CD4-positive, alpha-beta memory T cell (primary cell): ENCODE measurements around the gene F2RL3. TPM values are rescaled to one million over a fixed set of nuclear protein-coding genes. Genes with fewer than 3 reads are reported as not detected.

Experiments
- CTCF ChIA-PET: fragments of 350-600 bp; sonication (Branson Sonifier 250); formaldehyde crosslinking; loops from one replicate; lab custom pipeline; 2021; ENCODE audit warnings: inconsistent platforms; ENCODE audit not compliant: partially characterized antibody; lab: Charles Lee
- POLR2A ChIA-PET: fragments of 350-600 bp; sonication (Branson Sonifier 250); formaldehyde crosslinking; loops from one replicate; lab custom pipeline; 2021; ENCODE audit not compliant: partially characterized antibody; lab: Charles Lee
- DNase-seq, 5 donors: peaks; one replicate each; pipeline versions ENCODE4 v3.0.0 to v3.0.0-alpha.2; 2020 to 2022; ENCODE audit warnings: mixed read lengths in 1 of 5
- H3K27ac ChIP-seq: one replicate; pipeline ENCODE4 v1.7.0; 2013; ENCODE audit warnings: low read depth, low read length
- H3K27me3 ChIP-seq: 2 replicates; pipeline ENCODE4 v1.7.0; 2013; ENCODE audit warnings: mild to moderate bottlenecking, low read length, moderate library complexity; ENCODE audit not compliant: insufficient read depth
- H3K36me3 ChIP-seq: 2 replicates; pipeline ENCODE4 v1.7.0; 2013; ENCODE audit warnings: mild to moderate bottlenecking, low read length, moderate library complexity; ENCODE audit not compliant: insufficient read depth
- H3K4me1 ChIP-seq: 2 replicates; pipeline ENCODE4 v1.7.0; 2013; ENCODE audit warnings: mild to moderate bottlenecking, low read length, moderate library complexity; ENCODE audit not compliant: insufficient read depth
- H3K4me3 ChIP-seq, 2 donors: one replicate each; pipeline ENCODE4 v1.7.0; 2013; ENCODE audit warnings: low read length in 2 of 2, mild to moderate bottlenecking in 1 of 2
- H3K9me3 ChIP-seq, 2 donors: one replicate each; pipeline ENCODE4 v1.7.0; 2013; ENCODE audit warnings: low read length in 2 of 2, control low read depth in 1 of 2; ENCODE audit not compliant: control insufficient read depth in 1 of 2
- H3K27ac Mint-ChIP-seq, 7 donors: one replicate each; pipeline ENCODE4 v1.8.0; 2020 to 2021; ENCODE audit warnings: mixed read lengths in 7 of 7, mild to moderate bottlenecking in 6 of 7, inconsistent platforms in 3 of 7, moderate library complexity in 3 of 7
- H3K27me3 Mint-ChIP-seq, 2 donors: one replicate each; pipeline ENCODE4 v1.8.0; 2020 to 2021; ENCODE audit warnings: mixed read lengths in 2 of 2
- H3K36me3 Mint-ChIP-seq, 2 donors: one replicate each; pipeline ENCODE4 v1.8.0; 2020 to 2021; ENCODE audit warnings: mixed read lengths in 2 of 2, inconsistent platforms in 1 of 2, mild to moderate bottlenecking in 1 of 2
- H3K4me1 Mint-ChIP-seq, 4 donors: one replicate each; pipeline ENCODE4 v1.8.0; 2020 to 2021; ENCODE audit warnings: mixed read lengths in 4 of 4, mild to moderate bottlenecking in 1 of 4
- H3K4me3 Mint-ChIP-seq, 8 donors: one replicate each; pipeline ENCODE4 v1.8.0; 2020 to 2021; ENCODE audit warnings: mixed read lengths in 8 of 8, mild to moderate bottlenecking in 7 of 8, moderate library complexity in 6 of 8, inconsistent platforms in 3 of 8
- H3K9me3 Mint-ChIP-seq, 8 donors: one replicate each; pipeline ENCODE4 v1.8.0; 2020 to 2021; ENCODE audit warnings: mixed read lengths in 8 of 8, mild to moderate bottlenecking in 5 of 8, inconsistent platforms in 3 of 8, moderate library complexity in 1 of 8
- intact Hi-C: fragments of 100-400 bp; cut with micrococcal nuclease; formaldehyde crosslinking; loops from one replicate; pipeline ENCODE4 v1.15.1; 2023
- polyA plus RNA-seq, 2 donors: library from polyadenylated mRNA; unstranded; fragments of 300-500 nt; fragmentation: Illumina TruSeq; gene quantifications; one replicate each; pipeline ENCODE4 v1.2.3, GENCODE V29; 2021
- total RNA-seq, 2 experiments: library from RNA; stranded (reverse); gene quantifications; one replicate each; pipeline ENCODE4 v1.2.3, GENCODE V29; 2021

Gene F2RL3
- total and polyA plus RNA-seq, 4 experiments from 2014 or later = not detected

DNA sequence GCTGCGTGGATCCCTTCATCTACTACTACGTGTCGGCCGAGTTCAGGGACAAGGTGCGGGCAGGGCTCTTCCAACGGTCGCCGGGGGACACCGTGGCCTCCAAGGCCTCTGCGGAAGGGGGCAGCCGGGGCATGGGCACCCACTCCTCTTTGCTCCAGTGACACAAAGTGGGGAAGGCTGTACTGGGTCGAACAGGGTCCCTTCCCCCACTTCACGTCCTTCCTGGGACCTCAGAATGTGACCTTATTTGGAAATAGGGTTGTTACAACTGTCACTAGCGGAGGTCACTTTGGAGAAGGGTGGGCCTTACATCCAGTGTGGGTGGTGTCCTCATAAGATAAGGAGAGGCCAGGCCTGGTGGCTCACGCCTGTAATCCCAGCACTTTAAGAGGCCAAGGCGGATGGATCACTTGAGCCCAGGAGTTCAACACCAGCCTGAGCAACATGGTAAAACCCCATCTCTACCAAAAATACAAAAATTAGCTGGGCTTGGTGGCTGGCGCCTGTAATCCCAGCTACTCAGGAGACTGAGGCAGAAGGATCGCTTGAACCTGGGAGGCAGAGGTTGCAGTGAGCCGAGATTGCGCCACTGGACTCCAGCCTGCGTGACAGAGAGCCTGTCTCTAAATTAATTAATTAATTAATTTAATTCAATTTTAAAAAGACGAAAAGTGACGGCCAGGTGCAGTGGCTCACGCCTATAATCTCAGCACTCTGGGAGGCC lies 1.8 kb downstream of the F2RL3 start:
- intact Hi-C loops = no loop called here
- Histone ChIP-seq H3K9me3 (no peaks in the 10 kb centered on the region), H3K36me3 (no peaks in the 10 kb centered on the region), H3K27ac (no peak overlapping the region), H3K4me1 (peaks cover 7% of the 10 kb centered on the region), H3K27me3 (no peaks in the 10 kb centered on the region), H3K4me3 (no peak overlapping the region)
- Mint-ChIP-seq H3K4me1 (peaks cover 3 to 18% (median 9%) of the 10 kb centered on the region in 4 donors), H3K36me3 (no peaks in the 10 kb centered on the region), H3K9me3 (peaks cover 0 to 2% (median 0%) of the 10 kb centered on the region in 8 donors), H3K27me3 (peaks cover 9 to 10% of the 10 kb centered on the region in 2 donors), H3K27ac (no peak overlapping the region), H3K4me3 (no peak overlapping the region)
- no peak for DNase-seq
- ChIA-PET CTCF (no interaction called here), POLR2A (no interaction called here)

DNA sequence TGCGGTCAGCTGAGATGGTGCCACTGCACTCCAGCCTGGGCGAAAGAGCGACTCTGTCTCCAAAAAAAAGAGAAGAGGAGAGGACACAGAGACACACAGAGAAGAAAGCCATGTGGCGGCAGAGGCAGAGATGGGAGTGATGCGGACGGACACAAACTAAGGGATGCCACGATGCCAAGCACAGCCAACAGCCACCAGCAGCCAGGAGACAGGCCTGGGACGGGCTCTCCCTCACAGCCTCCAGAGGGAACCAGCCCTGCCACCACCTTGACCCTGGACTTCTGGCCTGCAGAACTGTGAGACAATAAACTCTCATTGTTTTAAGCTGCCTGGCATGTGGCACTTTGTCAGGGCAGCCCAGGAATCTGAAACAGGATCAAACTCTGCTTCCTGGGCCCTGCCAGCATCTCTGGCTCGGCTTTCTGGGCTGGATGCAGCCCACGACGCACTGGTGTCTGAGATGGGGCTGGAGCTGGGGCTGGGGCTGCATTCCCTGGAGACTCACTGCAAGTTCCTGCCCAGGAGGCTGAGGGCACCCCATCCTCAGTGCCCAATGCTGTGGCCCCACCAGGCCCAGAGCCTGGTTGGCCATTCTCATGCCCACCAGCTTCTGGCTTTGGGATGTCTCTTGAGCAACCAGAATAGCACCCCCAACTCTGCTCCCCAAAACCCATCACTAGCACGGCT lies 3.0 kb downstream of the F2RL3 start:
- no peak for DNase-seq
- intact Hi-C loops = no loop called here
- H3K36me3 Mint-ChIP-seq = no peaks in the 10 kb centered on the region
- ChIA-PET POLR2A (no interaction called here), CTCF (no interaction called here)
- H3K27ac ChIP-seq = no peak overlapping the region
- H3K4me1 Mint-ChIP-seq = peaks cover 4 to 18% (median 10%) of the 10 kb centered on the region in 4 donors
- H3K4me1 ChIP-seq = peaks cover 12% of the 10 kb centered on the region
- H3K4me3 Mint-ChIP-seq = no peak overlapping the region
- H3K27ac Mint-ChIP-seq = peak overlapping the region in 1 of 7 donors; percentile 24
- H3K36me3 ChIP-seq = no peaks in the 10 kb centered on the region
- H3K9me3 ChIP-seq = no peaks in the 10 kb centered on the region
- peaks cover 0 to 2% (median 0%) of the 10 kb centered on the region in 8 donors for H3K9me3 Mint-ChIP-seq
- H3K27me3 ChIP-seq = no peaks in the 10 kb centered on the region
- peaks cover 9 to 10% of the 10 kb centered on the region in 2 donors for H3K27me3 Mint-ChIP-seq
- H3K4me3 ChIP-seq = no peak overlapping the region

DNA sequence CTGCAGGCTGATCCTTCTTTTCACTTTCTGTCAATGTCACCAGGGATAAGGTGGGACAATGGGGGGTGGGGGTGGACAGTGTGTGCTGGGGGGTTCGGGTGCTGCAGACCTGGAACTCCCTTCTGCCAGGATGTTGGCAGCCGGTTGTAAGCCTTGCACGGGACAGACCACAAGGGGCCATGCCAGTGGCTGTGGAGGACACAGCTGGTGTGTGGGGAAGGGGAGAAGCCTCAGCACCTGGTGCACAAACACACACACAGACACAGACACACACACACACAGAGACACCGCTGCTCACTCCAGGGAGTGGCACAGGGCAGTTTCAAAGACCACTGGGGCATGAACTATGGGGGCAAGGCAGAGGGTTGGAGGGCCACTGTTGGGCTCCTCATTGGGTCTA lies 3.6 kb downstream of the F2RL3 start:
- peak overlapping the region in 1 of 7 donors; percentile 24 for H3K27ac Mint-ChIP-seq
- no peak overlapping the region for H3K4me3 Mint-ChIP-seq
- intact Hi-C loops = no loop called here
- peaks cover 9 to 10% of the 10 kb centered on the region in 2 donors for H3K27me3 Mint-ChIP-seq
- POLR2A ChIA-PET = no interaction called here
- no peaks in the 10 kb centered on the region for H3K36me3 ChIP-seq
- H3K4me3 ChIP-seq = no peak overlapping the region
- DNase-seq = no peak
- H3K36me3 Mint-ChIP-seq = no peaks in the 10 kb centered on the region
- H3K9me3 ChIP-seq = no peaks in the 10 kb centered on the region
- peaks cover 4 to 18% (median 10%) of the 10 kb centered on the region in 4 donors for H3K4me1 Mint-ChIP-seq
- CTCF ChIA-PET = no interaction called here
- H3K9me3 Mint-ChIP-seq = peaks cover 0 to 2% (median 0%) of the 10 kb centered on the region in 8 donors
- no peaks in the 10 kb centered on the region for H3K27me3 ChIP-seq
- H3K27ac ChIP-seq = no peak overlapping the region
- peaks cover 12% of the 10 kb centered on the region for H3K4me1 ChIP-seq

DNA sequence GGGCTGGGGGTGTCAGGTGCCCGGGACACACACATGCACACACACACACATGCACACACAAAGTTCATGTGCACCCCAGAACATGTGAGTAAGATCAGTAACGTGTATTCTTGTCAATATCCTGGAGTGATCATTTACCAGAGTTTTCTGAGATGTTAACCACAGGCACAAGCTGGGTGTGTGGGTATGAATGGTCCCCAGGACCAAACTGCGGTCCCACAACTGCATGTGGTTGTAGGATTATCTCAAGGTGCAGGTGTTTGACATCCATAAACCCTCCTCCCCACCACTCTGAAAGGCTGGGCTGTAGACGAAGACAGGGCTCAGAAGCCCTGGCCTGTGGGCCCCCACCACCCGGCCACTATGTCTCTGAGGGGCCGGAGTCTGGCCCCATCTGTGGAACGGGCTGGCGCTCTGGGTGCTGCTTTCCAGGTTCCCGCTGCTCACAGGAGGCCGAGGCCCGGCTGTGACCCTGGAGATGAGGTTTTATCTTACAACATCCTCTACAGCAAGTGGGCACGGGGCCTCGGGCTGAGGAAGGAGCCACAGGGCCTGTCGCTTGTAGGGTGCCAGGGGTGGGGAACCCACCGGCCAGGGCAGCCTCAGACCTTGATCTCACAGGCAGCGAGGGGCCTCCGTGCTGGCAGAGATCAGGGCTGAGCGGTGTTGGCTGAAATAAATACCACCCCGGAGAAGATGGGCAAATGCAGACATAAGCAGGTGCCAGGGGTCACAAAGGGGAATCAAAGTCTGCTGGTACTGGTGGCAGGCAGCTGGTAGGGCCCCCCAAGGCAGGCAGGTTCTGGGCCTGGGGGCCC lies 4.3 kb downstream of the F2RL3 start:
- Histone ChIP-seq H3K36me3 (no peaks in the 10 kb centered on the region), H3K27me3 (no peaks in the 10 kb centered on the region), H3K9me3 (no peaks in the 10 kb centered on the region), H3K27ac (no peak overlapping the region), H3K4me1 (peaks cover 12% of the 10 kb centered on the region), H3K4me3 (no peak overlapping the region)
- H3K36me3 Mint-ChIP-seq = no peaks in the 10 kb centered on the region
- POLR2A ChIA-PET = no interaction called here
- H3K27ac Mint-ChIP-seq = peak overlapping the region in 4 of 7 donors; percentile 24 to 75 (median 41)
- no peak for DNase-seq
- CTCF ChIA-PET = no interaction called here
- peaks cover 4 to 20% (median 10%) of the 10 kb centered on the region in 4 donors for H3K4me1 Mint-ChIP-seq
- intact Hi-C loops = no loop called here
- H3K4me3 Mint-ChIP-seq = peak overlapping the region in 2 of 8 donors; percentile 30 to 31
- H3K9me3 Mint-ChIP-seq = peaks cover 0 to 2% (median 0%) of the 10 kb centered on the region in 8 donors
- H3K27me3 Mint-ChIP-seq = peaks cover 9 to 10% of the 10 kb centered on the region in 2 donors

DNA sequence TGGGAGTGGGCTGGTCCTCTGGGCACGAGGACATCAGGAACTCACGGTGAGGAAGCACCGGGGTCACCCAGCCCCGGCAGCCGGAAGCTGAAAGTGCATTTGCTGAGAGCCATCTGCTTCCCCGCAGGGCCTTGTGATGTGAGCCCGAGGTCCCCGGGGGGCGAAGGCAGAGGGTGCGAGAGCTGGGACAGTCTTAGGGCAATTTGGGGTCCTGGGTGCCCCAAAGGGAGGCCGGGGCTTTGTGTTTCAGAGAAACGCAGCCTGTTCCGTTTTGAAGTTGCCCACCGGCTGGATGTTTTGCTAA lies 4.8 kb downstream of the F2RL3 start:
- H3K4me3 Mint-ChIP-seq = no peak overlapping the region
- peaks cover 7 to 9% of the 10 kb centered on the region in 2 donors for H3K27me3 Mint-ChIP-seq

DNA sequence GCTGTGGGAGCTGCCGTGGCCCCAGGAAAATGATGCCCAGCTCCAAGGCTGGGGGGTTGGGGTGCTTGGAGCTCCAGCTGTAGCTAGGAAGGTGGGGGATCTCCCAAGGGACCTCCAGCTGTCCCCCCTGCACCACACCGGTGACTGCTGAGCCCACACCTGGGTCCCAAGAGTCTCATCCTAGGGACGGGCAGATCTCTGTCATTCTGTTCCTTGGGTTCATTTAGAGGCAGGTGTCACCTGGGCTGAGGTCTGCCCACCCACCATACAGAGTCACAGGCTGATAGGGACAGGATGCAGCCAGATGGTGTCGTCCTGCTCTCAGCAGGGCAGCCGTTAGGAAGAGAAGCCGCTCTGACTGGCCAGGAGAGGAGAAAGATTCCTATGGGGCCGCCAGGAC lies 5.3 kb downstream of the F2RL3 start:
- H3K9me3 Mint-ChIP-seq = peaks cover 0 to 6% (median 0%) of the 10 kb centered on the region in 8 donors
- Histone ChIP-seq H3K9me3 (no peaks in the 10 kb centered on the region), H3K36me3 (no peaks in the 10 kb centered on the region), H3K4me3 (no peak overlapping the region), H3K27me3 (no peaks in the 10 kb centered on the region), H3K27ac (no peak overlapping the region), H3K4me1 (peaks cover 11% of the 10 kb centered on the region)
- ChIA-PET POLR2A (no interaction called here), CTCF (no interaction called here)
- DNase-seq = no peak
- peak overlapping the region in 1 of 7 donors; percentile 46 for H3K27ac Mint-ChIP-seq
- intact Hi-C loops = no loop called here
- H3K4me3 Mint-ChIP-seq = no peak overlapping the region
- no peaks in the 10 kb centered on the region for H3K36me3 Mint-ChIP-seq
- H3K27me3 Mint-ChIP-seq = peaks cover 7 to 9% of the 10 kb centered on the region in 2 donors
- peaks cover 8 to 30% (median 15%) of the 10 kb centered on the region in 4 donors for H3K4me1 Mint-ChIP-seq

More for the DNA sequence above, 4.8 kb downstream of the F2RL3 start:
- peaks cover 11% of the 10 kb centered on the region for H3K4me1 ChIP-seq
- H3K27me3 ChIP-seq = no peaks in the 10 kb centered on the region
- ChIA-PET POLR2A (no interaction called here), CTCF (no interaction called here)
- no peak overlapping the region for H3K27ac ChIP-seq
- H3K4me3 ChIP-seq = no peak overlapping the region
- no peaks in the 10 kb centered on the region for H3K36me3 Mint-ChIP-seq
- H3K27ac Mint-ChIP-seq = peak overlapping the region in 2 of 7 donors; percentile 47 to 73
- peaks cover 0 to 6% (median 0%) of the 10 kb centered on the region in 8 donors for H3K9me3 Mint-ChIP-seq
- intact Hi-C loops = no loop called here
- H3K4me1 Mint-ChIP-seq = peaks cover 7 to 26% (median 13%) of the 10 kb centered on the region in 4 donors
- no peaks in the 10 kb centered on the region for H3K9me3 ChIP-seq
- no peak for DNase-seq
- no peaks in the 10 kb centered on the region for H3K36me3 ChIP-seq
